Stimulated activated CD8-positive, alpha-beta memory T cell treated with anti-CD3 and anti-CD28 coated beads, Interleukin-15, amount 100 ng/mL, for 4 hours (primary cell): ENCODE measurements around the gene SUOX.
A peak's percentile ranks its signal among the peaks of the same experiment; 100 is the strongest.
"Not testable (repeated sequence)": the region's sequence is repeated elsewhere in the genome, so short reads cannot be mapped to it uniquely, and the experiment has no call there.

Experiments used
- DNase-seq, 2 donors: peaks; one replicate each; pipeline ENCODE4 v3.0.0-alpha.2; 2020; ENCODE audit warnings: low read depth in 2 of 2

Gene SUOX

GRCh38 chr12:55983232-55983842, 13.7 kb upstream of the SUOX start:
- DNase-seq, result no peak

- DNase-seq, result no peak
Observed at GRCh38 chr12:55984861-55985260, 12.2 kb upstream of the SUOX start.

- DNase-seq, result no peak
Observed at GRCh38 chr12:55985341-55985740, 11.7 kb upstream of the SUOX start.

GRCh38 chr12:55985976-55986375, 11.1 kb upstream of the SUOX start:
- DNase-seq, result not testable (repeated sequence)

- DNase-seq, result no peak
Observed at GRCh38 chr12:55991110-55991509, 6.0 kb upstream of the SUOX start.

- no peak for DNase-seq
Observed at GRCh38 chr12:55993230-55993853, 3.7 kb upstream of the SUOX start.

- no peak for DNase-seq
Observed at GRCh38 chr12:55995366-55995765, 1.7 kb upstream of the SUOX start.

GRCh38 chr12:55996201-55996714, 818 bp upstream of the SUOX start:
- DNase-seq, result peak in 1 of 2 donors; percentile 47

- no peak for DNase-seq
Observed at GRCh38 chr12:55997535-55997859, 421 bp downstream of the SUOX start.

GRCh38 chr12:55999522-55999921, 2.4 kb downstream of the SUOX start:
- DNase-seq, result not testable (repeated sequence)

- not testable (repeated sequence) for DNase-seq
Observed at GRCh38 chr12:55999999-56000540, 3.0 kb downstream of the SUOX start.

GRCh38 chr12:56001487-56002100, 4.5 kb downstream of the SUOX start:
- DNase-seq, result no peak

- not testable (repeated sequence) for DNase-seq
Observed at GRCh38 chr12:56003376-56003775, 6.3 kb downstream of the SUOX start.

- DNase-seq, result no peak
Observed at GRCh38 chr12:56004211-56004610, 7.1 kb downstream of the SUOX start.

- peak; percentile 33 to 35 for DNase-seq
Observed at GRCh38 chr12:56007564-56008559, 10.8 kb downstream of the SUOX start.

GRCh38 chr12:56010111-56010570, 13.1 kb downstream of the SUOX start:
- DNase-seq, result no peak

GRCh38 chr12:56011509-56012090, 14.5 kb downstream of the SUOX start:
- no peak for DNase-seq

- no peak for DNase-seq
Observed at GRCh38 chr12:56013482-56013881, 16.4 kb downstream of the SUOX start.

GRCh38 chr12:56014205-56014604, 17.1 kb downstream of the SUOX start:
- no peak for DNase-seq

- no peak for DNase-seq
Observed at GRCh38 chr12:56017181-56017580, 20.1 kb downstream of the SUOX start.

- no peak for DNase-seq
Observed at GRCh38 chr12:56018356-56018755, 21.3 kb downstream of the SUOX start.
